ENCODE data around the gene EDARADD. TPM values are rescaled to one million over a fixed set of nuclear protein-coding genes. Genes with fewer than 3 reads are reported as not detected.
"Not testable (repeated sequence)": the region's sequence is repeated elsewhere in the genome, so short reads cannot be mapped to it uniquely, and the experiment has no call there.

Gene EDARADD
- total RNA-seq, 3 donors from 2014 or later: 0.32 to 27.1 (median 20.3) TPM

DNA sequence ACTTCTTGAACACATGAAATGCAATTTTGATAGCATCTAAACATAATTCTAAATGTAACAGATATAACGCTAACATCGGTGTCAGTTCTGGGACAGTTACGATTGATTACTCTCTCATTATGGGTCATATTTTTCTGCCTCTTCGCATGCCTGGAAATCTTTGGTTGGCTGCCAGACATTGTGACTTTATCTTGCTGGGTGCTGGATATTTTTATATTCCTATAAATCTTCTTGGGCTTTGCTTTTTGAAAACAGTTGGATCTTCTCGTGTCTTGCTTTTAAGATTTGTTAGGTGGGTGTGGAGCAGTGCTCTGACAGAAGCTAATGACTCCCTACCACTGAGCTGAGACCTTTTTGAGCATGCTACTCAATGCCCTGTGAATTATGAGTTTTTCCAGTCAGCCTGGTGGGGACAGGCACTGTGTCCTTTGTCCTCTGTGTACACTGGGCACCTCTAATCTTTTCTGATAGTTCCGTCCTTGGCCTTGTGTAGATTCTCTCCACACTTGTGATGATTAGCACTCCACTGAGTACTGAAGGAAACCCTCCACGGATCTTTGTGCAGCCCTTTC, 28.0 kb upstream of the EDARADD start:
- intact Hi-C loops (cut with DNase I; ENCODE audit: low total_unique reads): no loop called here
- Histone ChIP-seq H3K4me3 (no peak overlapping the region), H3K27me3 (no peaks in the 10 kb centered on the region), H3K9me3 (no peaks in the 10 kb centered on the region), H3K27ac (no peak overlapping the region), H3K4me1 (no peaks in the 10 kb centered on the region), H3K36me3 (no peaks in the 10 kb centered on the region)
- TF ChIP-seq POLR2AphosphoS5 (IDR thresholded peaks at IDR 0.05) (no peak), POLR2A (IDR thresholded peaks at IDR 0.05) (no peak)
- TF ChIP-seq, protein P1, sequence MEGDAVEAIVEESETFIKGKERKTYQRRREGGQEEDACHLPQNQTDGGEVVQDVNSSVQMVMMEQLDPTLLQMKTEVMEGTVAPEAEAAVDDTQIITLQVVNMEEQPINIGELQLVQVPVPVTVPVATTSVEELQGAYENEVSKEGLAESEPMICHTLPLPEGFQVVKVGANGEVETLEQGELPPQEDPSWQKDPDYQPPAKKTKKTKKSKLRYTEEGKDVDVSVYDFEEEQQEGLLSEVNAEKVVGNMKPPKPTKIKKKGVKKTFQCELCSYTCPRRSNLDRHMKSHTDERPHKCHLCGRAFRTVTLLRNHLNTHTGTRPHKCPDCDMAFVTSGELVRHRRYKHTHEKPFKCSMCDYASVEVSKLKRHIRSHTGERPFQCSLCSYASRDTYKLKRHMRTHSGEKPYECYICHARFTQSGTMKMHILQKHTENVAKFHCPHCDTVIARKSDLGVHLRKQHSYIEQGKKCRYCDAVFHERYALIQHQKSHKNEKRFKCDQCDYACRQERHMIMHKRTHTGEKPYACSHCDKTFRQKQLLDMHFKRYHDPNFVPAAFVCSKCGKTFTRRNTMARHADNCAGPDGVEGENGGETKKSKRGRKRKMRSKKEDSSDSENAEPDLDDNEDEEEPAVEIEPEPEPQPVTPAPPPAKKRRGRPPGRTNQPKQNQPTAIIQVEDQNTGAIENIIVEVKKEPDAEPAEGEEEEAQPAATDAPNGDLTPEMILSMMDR (IDR thresholded peaks at IDR 0.05): no peak
- no peak for DNase-seq (ENCODE audit: low spot score in 2 of 2)

DNA sequence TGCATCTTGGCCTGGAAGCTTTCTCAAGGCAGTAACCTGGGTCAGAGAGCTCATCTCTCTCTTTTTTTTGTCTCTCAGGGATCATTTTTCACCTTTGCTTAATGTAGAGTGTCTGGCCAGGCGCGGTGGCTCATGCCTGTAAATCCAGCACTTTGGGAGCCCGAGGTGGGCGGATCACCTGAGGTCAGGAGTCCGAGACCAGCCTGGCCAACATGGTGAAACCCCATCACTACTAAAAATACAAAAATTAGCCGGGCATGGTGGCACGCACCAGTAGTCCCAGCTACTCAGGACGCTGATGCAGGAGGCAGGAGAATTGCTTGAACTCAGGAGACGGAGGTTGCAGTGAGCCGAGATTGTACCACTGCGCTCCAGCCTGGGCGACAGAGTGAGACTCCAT, 27.4 kb upstream of the EDARADD start:
- H3K4me3 ChIP-seq; H3K27ac ChIP-seq; H3K27me3 ChIP-seq; DNase-seq (ENCODE audit: low spot score in 2 of 2); H3K4me1 ChIP-seq; intact Hi-C loops (cut with DNase I; ENCODE audit: low total_unique reads); H3K36me3 ChIP-seq; H3K9me3 ChIP-seq: not testable (repeated sequence)

DNA sequence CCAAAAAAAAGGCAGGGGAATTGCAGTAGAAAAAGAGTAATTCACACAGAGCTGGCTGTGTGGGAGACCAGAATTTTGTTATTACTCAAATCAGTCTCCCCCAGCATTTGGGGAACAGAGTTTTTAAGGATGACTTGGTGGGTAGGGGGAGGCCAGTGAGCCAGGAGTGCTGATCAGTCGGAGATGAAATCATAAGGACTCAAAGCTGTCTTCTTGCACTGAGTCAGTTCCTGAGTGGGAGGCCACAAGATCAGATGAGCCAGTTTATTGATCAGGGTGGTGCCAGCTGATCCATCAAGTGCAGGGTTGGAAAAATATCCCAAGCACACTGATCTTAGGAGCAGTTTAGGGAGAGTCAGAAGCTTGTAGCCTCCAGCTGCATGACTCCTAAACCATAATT, 23.7 kb upstream of the EDARADD start:
- Histone ChIP-seq H3K9me3 (no peaks in the 10 kb centered on the region), H3K4me3 (no peak overlapping the region), H3K27me3 (no peaks in the 10 kb centered on the region), H3K36me3 (no peaks in the 10 kb centered on the region), H3K4me1 (no peaks in the 10 kb centered on the region), H3K27ac (no peak overlapping the region)
- no peak for TF ChIP-seq POLR2AphosphoS5 (IDR thresholded peaks at IDR 0.05)
- TF ChIP-seq, protein P1 (IDR thresholded peaks at IDR 0.05): no peak
- TF ChIP-seq POLR2A (IDR thresholded peaks at IDR 0.05): no peak
- intact Hi-C loops (cut with DNase I; ENCODE audit: low total_unique reads): loop anchor here (10.0 kb wide), 1 partner anchor 94 kb away; no protein-coding TSS in a partner anchor
- no peak for DNase-seq (ENCODE audit: low spot score in 2 of 2)

DNA sequence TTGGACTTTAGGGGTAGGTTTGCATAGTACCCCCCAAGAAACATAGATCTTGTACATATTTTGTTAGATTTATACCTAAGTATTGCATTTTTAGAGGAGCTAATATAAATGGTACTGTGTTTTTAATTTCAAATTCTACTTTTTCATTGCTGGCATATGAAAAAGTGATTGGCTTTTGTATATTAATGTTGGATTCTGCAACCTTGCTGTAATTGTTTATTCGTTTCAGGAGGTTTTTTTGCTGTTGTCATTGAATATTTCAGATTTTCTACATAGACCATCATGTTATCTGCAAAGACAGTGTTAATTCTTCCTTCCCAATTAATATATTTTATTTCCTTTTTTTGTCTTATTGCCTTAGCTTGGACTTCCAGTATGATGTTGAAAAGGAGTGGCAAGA, 23.0 kb upstream of the EDARADD start:
- no peaks in the 10 kb centered on the region for H3K36me3 ChIP-seq
- H3K4me1 ChIP-seq: no peaks in the 10 kb centered on the region
- H3K27ac ChIP-seq: no peak overlapping the region
- TF ChIP-seq, protein P1 (IDR thresholded peaks at IDR 0.05): no peak
- TF ChIP-seq POLR2AphosphoS5 (IDR thresholded peaks at IDR 0.05) (no peak), POLR2A (IDR thresholded peaks at IDR 0.05) (no peak)
- no peak for DNase-seq (ENCODE audit: low spot score in 2 of 2)
- no peaks in the 10 kb centered on the region for H3K9me3 ChIP-seq
- intact Hi-C loops (cut with DNase I; ENCODE audit: low total_unique reads): loop anchor here (10.0 kb wide), 1 partner anchor 94 kb away; no protein-coding TSS in a partner anchor
- H3K27me3 ChIP-seq: no peaks in the 10 kb centered on the region
- H3K4me3 ChIP-seq: no peak overlapping the region

DNA sequence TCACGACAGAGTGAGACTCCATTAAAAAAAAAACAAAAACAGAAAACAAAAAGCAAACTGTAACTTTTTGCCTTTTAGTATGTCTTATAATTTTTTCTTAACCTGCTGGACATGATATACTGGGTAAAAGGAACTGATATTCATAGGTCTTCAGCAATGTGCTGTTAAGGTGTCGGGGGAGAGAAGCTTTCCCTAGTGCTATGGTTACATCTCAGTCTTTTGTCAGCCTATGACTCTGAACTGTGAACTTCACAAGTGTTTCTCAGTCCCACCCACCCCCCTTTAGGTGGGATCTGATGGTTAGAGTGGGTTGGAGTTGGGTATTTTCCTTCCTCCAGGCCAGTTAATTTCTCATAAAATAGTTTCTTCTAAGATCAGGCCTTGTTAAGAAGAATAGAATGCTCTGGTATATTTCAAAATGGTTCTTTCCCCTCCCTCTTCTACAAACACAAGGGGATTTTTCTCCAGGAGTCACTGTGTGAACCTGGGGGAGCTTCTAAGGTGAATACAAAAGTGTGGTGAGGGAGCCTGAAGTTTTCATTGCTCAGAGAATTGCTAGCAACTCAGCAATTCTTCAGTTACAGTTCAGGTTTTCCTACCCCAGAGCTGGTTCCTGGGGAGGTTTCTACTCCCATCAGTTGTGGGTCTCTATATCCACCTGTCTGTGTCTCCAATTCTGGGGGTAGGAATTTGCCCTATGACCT, 16.1 kb upstream of the EDARADD start:
- intact Hi-C loops (cut with DNase I; ENCODE audit: low total_unique reads): loop anchor here (10.0 kb wide), 1 partner anchor 87 kb away; no protein-coding TSS in a partner anchor

More for the DNA sequence above, 16.1 kb upstream of the EDARADD start:
- H3K9me3 ChIP-seq: no peaks in the 10 kb centered on the region
- no peaks in the 10 kb centered on the region for H3K4me1 ChIP-seq
- no peaks in the 10 kb centered on the region for H3K36me3 ChIP-seq
- no peak overlapping the region for H3K27ac ChIP-seq
- DNase-seq (ENCODE audit: low spot score in 2 of 2): no peak
- no peak for TF ChIP-seq POLR2A (IDR thresholded peaks at IDR 0.05)
- TF ChIP-seq, protein P1 (IDR thresholded peaks at IDR 0.05): no peak
- TF ChIP-seq POLR2AphosphoS5 (IDR thresholded peaks at IDR 0.05): no peak
- no peaks in the 10 kb centered on the region for H3K27me3 ChIP-seq
- H3K4me3 ChIP-seq: no peak overlapping the region
